Measurements from ENCODE around the gene PLEKHG7.
"Not testable (repeated sequence)": the region's sequence is repeated elsewhere in the genome, so short reads cannot be mapped to it uniquely, and the experiment has no call there.

PLEKHG7 gene

GRCh38 chr12:92702754-92703679 is at the start of gene PLEKHG7:
Gene PLEKHG7, plus strand, starts transcription at chr12:92702989. Its CDS starts 3,643 bp downstream, at chr12:92706632.
- TF ChIP-seq CTCF (IDR thresholded peaks at IDR 0.05; ENCODE audit: low read depth, low read length, missing control alignments) = no peak
- H3K4me3 ChIP-seq (ENCODE audit: low read depth, low read length) = peak within 1 kb of the TSS; percentile 71
- peak; percentile 65 for DNase-seq (ENCODE audit: low read depth)

- DNase-seq (ENCODE audit: low read depth); H3K4me3 ChIP-seq (ENCODE audit: low read depth, low read length): not testable (repeated sequence)
These were observed 48.5 kb upstream of the PLEKHG7 start for GRCh38 chr12:92654256-92654655.

GRCh38 chr12:92654929-92655328 is 47.9 kb upstream of the PLEKHG7 start:
- no peak for TF ChIP-seq CTCF (IDR thresholded peaks at IDR 0.05; ENCODE audit: low read depth, low read length, missing control alignments)
- DNase-seq (ENCODE audit: low read depth) = no peak
- H3K4me3 ChIP-seq (ENCODE audit: low read depth, low read length) = no peak overlapping the region

GRCh38 chr12:92656911-92657310 is 45.9 kb upstream of the PLEKHG7 start:
- no peak for DNase-seq (ENCODE audit: low read depth)
- no peak for TF ChIP-seq CTCF (IDR thresholded peaks at IDR 0.05; ENCODE audit: low read depth, low read length, missing control alignments)
- no peak overlapping the region for H3K4me3 ChIP-seq (ENCODE audit: low read depth, low read length)

GRCh38 chr12:92657770-92658169 is 45.0 kb upstream of the PLEKHG7 start:
- no peak for TF ChIP-seq CTCF (IDR thresholded peaks at IDR 0.05; ENCODE audit: low read depth, low read length, missing control alignments)
- DNase-seq (ENCODE audit: low read depth) = no peak
- H3K4me3 ChIP-seq (ENCODE audit: low read depth, low read length) = no peak overlapping the region

- TF ChIP-seq CTCF (IDR thresholded peaks at IDR 0.05; ENCODE audit: low read depth, low read length, missing control alignments) = no peak
- H3K4me3 ChIP-seq (ENCODE audit: low read depth, low read length) = no peak overlapping the region
- no peak for DNase-seq (ENCODE audit: low read depth)
These were observed 44.2 kb upstream of the PLEKHG7 start for GRCh38 chr12:92658611-92659010.

- TF ChIP-seq CTCF (IDR thresholded peaks at IDR 0.05; ENCODE audit: low read depth, low read length, missing control alignments) = no peak
- no peak for DNase-seq (ENCODE audit: low read depth)
- H3K4me3 ChIP-seq (ENCODE audit: low read depth, low read length) = no peak overlapping the region
These were observed 41.5 kb upstream of the PLEKHG7 start for GRCh38 chr12:92661269-92661668.

Data from GM12864 (cell line).